ENCODE results near the gene CAPS.

The CAPS gene

GRCh38 chr19:5935473-5936291 is 21.6 kb downstream of the CAPS start:
- DNase-seq, result no peak

DNA sequence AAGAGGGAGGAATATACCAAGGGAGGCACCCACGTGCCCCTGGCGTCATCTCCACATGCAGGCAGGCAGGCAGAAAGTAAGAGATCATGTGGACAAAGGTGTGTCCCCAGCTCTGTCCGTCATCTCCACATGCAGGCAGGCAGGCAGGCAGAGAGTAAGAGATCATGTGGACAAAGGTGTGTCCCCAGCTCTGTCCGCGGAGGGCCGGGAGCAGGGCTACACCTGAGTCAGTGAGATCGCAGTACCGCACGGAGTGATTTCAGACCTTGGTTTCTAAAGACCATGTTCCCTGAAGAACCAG is 22.2 kb downstream of the CAPS start:
- DNase-seq, result no peak

DNA sequence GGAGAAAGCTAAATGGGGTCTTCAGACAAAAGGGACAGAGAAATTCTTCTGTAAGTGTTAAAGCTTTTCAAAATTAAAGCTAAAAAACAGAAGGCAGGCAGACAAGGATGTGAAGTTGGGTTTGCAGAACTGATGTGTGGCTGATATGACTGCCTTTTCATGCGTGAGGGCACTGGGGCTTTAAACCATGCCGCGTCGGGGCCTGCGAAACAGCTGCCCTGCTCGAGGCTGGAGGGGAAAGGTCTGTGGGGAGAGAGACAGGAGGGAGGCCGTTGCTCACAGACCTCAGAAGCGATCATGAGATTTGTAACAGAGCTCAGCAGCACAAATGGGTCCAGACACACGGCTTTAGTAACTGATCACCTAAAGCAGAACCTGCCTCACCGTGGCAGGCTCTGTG is 23.5 kb downstream of the CAPS start:
- no peak for DNase-seq

- no peak for DNase-seq
These were observed 26.5 kb downstream of the CAPS start for GRCh38 chr19:5940260-5941208.

DNA sequence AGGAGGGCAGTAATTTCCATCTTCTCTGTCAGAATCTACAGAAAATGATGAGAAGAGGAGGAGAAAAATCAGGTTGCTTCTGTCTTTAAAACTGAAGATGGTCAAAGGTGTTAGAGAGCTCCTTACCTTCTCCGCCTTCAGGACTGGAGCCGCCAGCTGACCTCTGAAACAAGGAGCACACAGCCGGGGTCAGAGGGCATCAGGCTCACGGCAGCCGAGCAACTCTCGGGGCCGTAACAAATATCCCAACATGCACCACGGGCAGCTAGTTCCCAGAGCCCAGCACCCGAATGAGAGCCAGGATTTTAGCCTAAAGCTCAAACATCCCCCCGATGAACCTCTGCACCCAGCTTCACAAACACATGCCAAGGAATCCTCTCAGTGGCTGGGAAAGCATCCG is 27.6 kb downstream of the CAPS start:
- no peak for DNase-seq

DNA sequence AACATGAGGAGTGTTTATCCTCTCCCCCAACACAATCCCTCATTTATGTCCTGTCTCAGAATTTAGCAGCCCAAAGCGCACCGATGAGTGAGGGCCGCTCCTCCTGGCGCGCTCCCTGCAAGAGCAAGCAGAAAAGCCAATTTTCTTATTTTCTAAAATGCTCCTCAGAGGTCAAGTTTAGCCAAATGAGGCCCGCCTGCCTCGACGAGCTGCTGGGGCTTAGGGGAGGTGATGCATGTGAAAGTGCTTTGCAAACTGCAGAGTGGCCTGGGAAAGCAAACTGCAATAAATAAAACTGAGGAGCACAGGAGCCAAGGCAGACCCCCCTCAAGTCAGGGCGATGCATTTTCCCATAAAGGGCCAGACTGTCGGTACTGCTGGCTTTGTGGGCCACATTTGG is 29.0 kb downstream of the CAPS start:
- no peak for DNase-seq

- no peak for DNase-seq
These were observed 29.6 kb downstream of the CAPS start for GRCh38 chr19:5943623-5944022.

DNA sequence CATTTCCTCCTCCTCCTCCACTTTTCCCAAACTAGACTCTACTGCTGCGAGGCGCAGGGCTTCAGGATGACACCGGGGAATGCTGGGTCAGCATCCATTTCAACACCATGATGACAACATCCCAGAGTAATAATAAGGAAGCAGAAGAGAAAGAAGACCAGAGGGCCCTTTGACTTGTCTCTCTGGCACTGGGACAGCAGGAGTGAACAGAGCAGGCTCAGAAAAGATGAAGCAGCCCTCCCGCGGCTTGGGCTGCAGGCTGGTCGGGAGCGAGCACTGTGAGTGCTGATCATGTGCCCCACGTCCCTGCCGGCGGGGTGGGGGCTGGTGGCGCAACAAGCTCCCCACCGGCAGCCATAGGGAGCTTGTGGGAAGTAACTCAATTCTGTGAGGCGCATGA is 33.4 kb downstream of the CAPS start:
- DNase-seq, result no peak

GRCh38 chr19:5948752-5949564 is 34.9 kb downstream of the CAPS start:
- no peak for DNase-seq

- DNase-seq, result no peak
These were observed 35.8 kb downstream of the CAPS start for GRCh38 chr19:5949792-5950305.

DNA sequence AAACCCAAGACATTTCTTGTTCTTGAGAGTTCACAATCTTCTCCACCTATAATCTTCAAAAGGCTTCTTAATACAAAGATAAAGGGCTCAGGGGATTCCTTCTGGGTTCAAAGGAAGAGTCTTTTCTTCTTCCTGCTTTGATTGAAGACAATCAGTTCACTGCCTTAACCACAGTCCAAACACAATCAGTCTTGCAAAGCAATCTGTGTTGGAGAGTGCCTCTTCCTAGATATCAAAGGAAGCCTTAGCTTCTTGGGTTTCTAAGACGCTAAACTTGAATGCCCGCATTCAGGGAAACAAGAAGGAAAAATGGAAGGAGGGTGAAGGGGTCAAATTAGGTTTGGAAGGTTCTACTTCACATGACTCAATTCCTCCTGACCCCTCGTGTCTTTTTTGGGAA is 36.7 kb downstream of the CAPS start:
- DNase-seq, result no peak

GRCh38 chr19:5951338-5951861 is 37.3 kb downstream of the CAPS start:
- DNase-seq, result no peak

- DNase-seq, result no peak
These were observed 38.4 kb downstream of the CAPS start for GRCh38 chr19:5952193-5953029.

DNA sequence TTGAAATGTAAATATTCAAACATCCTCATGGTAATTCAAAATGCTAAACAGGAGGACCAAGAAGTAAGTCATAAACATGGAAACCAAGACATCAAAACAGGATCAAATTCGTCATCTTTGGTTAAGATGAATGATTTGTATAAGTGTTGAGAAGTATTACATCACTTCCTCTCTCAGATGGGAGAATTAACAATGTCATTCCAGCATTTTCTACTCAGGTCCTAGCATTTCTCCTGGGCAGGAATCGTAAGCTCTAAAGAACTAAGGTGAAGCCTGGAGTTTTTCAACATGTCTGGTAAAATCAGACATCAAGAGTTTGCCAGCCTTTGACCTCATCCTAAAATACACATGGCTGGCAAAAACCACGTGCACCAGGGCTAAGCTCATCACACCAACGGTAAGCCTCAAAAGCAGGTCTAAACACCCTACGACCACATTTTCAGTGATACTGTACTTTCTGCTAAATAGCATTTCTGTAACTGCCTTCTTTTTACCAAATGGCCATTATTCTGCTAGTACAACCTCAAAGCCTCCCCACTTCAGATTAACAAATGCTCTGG is 39.1 kb downstream of the CAPS start:
- no peak for DNase-seq

- DNase-seq, result no peak
These were observed 39.7 kb downstream of the CAPS start for GRCh38 chr19:5953680-5954213.

DNA sequence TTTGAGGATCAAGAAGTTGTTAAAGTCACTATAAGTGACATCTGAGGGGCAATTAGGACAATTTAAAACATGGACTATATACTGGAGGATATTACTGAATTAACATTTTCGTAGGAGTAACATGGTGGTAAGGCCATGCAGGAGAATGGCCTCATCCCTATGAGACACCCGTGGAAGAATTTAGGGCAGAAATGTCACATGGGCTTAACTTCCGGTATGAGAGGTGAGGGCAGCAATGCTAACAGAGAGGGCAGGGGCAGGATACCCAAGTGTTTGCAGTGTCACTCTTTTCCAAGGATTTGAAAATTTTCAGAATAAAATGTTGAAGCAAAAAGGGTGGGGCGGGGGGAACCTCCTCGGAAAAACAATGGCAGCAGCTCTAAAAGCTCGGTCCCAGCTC is 40.2 kb downstream of the CAPS start:
- DNase-seq, result no peak

DNA sequence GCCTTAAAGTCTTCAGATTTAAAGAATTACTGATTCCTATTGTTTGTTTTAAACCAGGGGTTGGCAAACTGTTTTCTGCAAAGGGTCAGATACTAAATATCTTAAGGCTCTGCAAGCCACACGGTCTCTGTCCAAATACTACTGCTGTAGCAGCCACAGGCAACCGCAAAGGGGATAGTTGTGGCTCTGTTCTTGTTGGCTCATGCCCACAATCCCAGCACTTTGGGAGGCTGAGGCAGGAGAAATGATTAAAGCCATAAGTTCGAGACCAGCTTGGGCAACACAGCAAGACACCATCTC is 41.5 kb downstream of the CAPS start:
- no peak for DNase-seq

GRCh38 chr19:5956323-5956722 is 42.3 kb downstream of the CAPS start:
- DNase-seq, result no peak

- no peak for DNase-seq
These were observed 42.7 kb downstream of the CAPS start for GRCh38 chr19:5956728-5957127.

GRCh38 chr19:5957170-5957569 is 43.1 kb downstream of the CAPS start:
- DNase-seq, result peak; percentile 56

GRCh38 chr19:5958074-5958850 is 44.2 kb downstream of the CAPS start:
- DNase-seq, result no peak
